LNCAP (cell line): Measurements from ENCODE around the gene TTN.

Experiments
- TF ChIP-seq, protein P1 (sequence below): fragments of 450-650 bp; IDR thresholded peaks from 2 replicates; pipeline ENCODE4 v1.5.1; 2017; ENCODE audit warnings: mild to moderate bottlenecking

TTN gene

GRCh38 chr2:178807227-178808008 is at the start of gene TTN:
TTN (minus strand) TSS chr2:178807423; CDS start chr2:178804642, 2,781 bp downstream.
- TF ChIP-seq, protein P1, sequence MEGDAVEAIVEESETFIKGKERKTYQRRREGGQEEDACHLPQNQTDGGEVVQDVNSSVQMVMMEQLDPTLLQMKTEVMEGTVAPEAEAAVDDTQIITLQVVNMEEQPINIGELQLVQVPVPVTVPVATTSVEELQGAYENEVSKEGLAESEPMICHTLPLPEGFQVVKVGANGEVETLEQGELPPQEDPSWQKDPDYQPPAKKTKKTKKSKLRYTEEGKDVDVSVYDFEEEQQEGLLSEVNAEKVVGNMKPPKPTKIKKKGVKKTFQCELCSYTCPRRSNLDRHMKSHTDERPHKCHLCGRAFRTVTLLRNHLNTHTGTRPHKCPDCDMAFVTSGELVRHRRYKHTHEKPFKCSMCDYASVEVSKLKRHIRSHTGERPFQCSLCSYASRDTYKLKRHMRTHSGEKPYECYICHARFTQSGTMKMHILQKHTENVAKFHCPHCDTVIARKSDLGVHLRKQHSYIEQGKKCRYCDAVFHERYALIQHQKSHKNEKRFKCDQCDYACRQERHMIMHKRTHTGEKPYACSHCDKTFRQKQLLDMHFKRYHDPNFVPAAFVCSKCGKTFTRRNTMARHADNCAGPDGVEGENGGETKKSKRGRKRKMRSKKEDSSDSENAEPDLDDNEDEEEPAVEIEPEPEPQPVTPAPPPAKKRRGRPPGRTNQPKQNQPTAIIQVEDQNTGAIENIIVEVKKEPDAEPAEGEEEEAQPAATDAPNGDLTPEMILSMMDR, result no peak

DNA sequence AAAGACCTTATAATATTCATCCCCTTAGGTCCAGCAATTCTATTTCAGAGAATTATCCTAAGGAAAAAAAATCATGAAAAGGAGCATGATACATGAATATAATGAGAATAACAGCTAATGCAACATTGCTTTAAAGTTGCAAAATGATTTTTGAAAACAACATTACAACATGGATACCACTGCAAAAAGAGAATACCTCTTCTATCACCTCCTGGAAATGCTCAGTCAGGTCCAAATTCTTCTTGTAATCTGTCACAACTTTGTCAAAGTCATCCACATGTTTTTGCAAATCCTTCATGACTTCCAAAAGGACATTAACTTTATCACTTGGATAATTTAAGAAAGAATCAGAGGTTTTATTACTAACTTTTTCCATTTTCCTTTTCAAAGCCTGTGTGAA is 47.9 kb upstream of the TTN start:
- TF ChIP-seq, protein P1, result no peak

DNA sequence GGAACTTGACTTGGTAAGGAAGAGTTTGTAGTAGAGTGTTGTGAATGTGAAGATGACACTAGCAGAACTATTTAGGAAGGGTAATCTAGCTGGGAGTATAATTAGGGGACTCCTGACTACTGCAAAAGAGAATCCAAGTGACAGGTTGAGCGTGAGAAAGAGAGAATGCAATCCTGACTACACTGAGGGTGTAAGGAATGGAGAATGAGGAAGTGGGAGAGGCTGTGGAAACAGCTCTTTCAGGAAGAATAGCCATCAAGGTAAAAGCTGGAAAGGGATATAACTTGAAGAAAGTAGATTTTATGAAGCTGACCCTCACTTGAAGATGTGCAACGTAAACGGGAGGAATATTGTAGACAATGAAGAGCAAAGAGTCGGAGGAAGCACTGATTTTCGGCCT is 41.1 kb upstream of the TTN start:
- TF ChIP-seq, protein P1, result no peak

DNA sequence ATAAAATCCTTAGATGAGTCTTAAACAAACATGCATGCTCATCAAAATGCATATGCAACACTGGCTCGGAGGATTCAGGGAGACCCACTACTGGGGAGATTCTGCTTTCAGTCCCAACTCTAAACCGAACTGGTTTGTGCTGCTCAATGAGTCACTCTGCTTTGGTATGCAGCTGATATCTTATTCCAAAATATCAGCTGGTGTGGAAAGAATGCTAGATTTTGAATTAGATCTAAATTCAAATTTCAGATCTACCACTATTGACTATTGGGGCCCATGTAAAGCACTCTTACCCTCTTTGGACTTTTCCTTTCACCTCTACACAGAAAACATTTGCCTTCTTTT is 39.2 kb upstream of the TTN start:
- TF ChIP-seq, protein P1, result no peak

DNA sequence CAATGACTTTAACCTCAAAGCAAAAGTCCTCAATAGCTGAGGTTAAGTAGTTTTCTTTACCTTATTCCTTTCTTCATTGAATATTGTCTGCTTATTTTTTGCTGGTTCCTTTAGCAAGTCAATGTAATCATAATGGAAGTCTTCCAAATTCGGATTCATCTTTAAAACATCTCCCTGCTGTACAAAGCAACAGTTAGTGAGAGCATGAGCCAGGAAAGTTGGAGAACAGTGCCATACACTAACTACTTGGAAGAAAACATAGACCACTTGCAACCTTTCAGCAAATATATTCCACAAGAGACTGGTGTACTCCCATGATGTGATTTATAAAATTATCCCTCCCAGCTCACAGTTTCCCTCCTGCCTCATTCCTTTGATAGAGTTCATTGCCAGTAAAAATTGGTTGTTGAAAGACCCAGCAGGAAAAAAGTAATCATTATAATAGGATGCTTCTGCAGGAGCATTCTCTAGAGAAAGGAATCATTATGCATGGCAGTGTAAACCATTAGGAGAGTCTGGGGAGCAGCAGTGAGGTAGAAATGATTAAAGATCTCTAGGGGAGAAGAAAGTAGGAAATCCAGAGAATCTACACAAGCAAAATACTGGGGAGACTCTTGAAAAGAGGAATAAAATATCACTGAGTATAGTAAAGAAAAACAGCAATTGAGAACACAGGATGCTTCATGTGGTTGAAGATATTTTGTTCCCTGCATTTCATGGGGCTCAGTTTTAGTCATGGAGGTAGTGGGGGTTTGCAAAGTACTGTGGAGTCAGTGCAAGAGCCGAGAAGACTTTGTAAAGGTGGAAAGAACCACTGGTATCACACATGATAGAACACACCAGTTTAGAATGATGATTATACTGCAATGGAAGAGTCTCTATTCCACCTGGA is 38.6 kb upstream of the TTN start:
- TF ChIP-seq, protein P1, result no peak

DNA sequence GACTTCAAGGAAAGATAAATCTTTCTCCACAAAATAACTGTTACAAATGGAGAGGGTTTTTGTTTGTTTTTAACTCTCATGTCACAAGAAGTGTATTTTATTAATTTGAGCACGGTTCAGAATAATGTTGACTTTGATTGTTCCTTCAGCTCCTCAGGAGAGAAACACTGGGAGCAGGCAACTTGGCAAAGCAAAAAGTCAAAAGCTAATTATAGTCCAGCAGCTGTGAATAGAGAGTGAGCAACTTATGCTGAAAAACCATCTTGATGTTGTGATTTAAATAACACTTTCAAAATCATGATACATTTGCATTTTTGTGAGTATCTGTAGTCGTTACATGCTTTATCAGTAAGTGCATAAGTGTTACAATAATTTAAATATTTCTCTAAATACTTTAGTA is 37.5 kb upstream of the TTN start:
- TF ChIP-seq, protein P1, result no peak

- TF ChIP-seq, protein P1, result no peak
Measured at GRCh38 chr2:178844269-178844668, 37.0 kb upstream of the TTN start.
